H9 (cell line): ENCODE data around the gene RAB25. TPM values are rescaled to one million over a fixed set of nuclear protein-coding genes. Genes with fewer than 3 reads are reported as not detected.

Experiments
- DNase-seq: peaks from one replicate; pipeline ENCODE4 v3.0.0-alpha.2; 2017
- H2AFZ ChIP-seq: one replicate; pipeline ENCODE4 v1.6.1; 2013; ENCODE audit warnings: mild to moderate bottlenecking, low read length, control low read depth, moderate library complexity
- H2AK5ac ChIP-seq: 2 replicates; pipeline ENCODE4 v1.6.1; 2013; ENCODE audit warnings: low read length, control low read depth, mixed read lengths; ENCODE audit not compliant: insufficient read length
- H2BK120ac ChIP-seq: one replicate; pipeline ENCODE4 v1.6.1; 2013; ENCODE audit warnings: low read depth, mild to moderate bottlenecking, low read length, control low read depth, inconsistent platforms; ENCODE audit not compliant: poor library complexity, severe bottlenecking
- H2BK12ac ChIP-seq: 2 replicates; pipeline ENCODE4 v1.6.1; 2013; ENCODE audit warnings: low read length, control low read depth, mixed read lengths, low read depth; ENCODE audit not compliant: insufficient read length
- H2BK15ac ChIP-seq: 2 replicates; pipeline ENCODE4 v1.6.1; 2013; ENCODE audit warnings: low read depth, low read length, control low read depth
- H2BK20ac ChIP-seq: one replicate; pipeline ENCODE4 v1.6.1; 2013; ENCODE audit warnings: low read depth, mild to moderate bottlenecking, low read length, control low read depth, inconsistent platforms; ENCODE audit not compliant: poor library complexity, severe bottlenecking
- H2BK5ac ChIP-seq: 2 replicates; pipeline ENCODE4 v1.6.1; 2013; ENCODE audit warnings: low read length, control low read depth, mixed read lengths; ENCODE audit not compliant: insufficient read length
- H3K14ac ChIP-seq: 2 replicates; pipeline ENCODE4 v1.6.1; 2013; ENCODE audit warnings: low read length, control low read depth; ENCODE audit not compliant: insufficient read depth
- H3K18ac ChIP-seq: 2 replicates; pipeline ENCODE4 v1.6.1; 2013; ENCODE audit warnings: low read depth, mild to moderate bottlenecking, mixed read lengths, low read length, control low read depth; ENCODE audit not compliant: insufficient read length
- H3K23ac ChIP-seq: 2 replicates; pipeline ENCODE4 v1.6.1; 2013; ENCODE audit warnings: low read length, control low read depth, mixed read lengths, low read depth; ENCODE audit not compliant: insufficient read length
- H3K23me2 ChIP-seq: 2 replicates; pipeline ENCODE4 v1.6.1; 2013; ENCODE audit warnings: low read depth, mild to moderate bottlenecking, mixed read lengths, low read length, control low read depth; ENCODE audit not compliant: insufficient read length, poor library complexity, severe bottlenecking
- H3K27ac ChIP-seq: 2 replicates; pipeline ENCODE4 v1.5.1; 2013; ENCODE audit warnings: low read length, control low read depth, mixed read lengths, low read depth; ENCODE audit not compliant: insufficient read length
- H3K27me3 ChIP-seq: 2 replicates; pipeline ENCODE4 v1.6.1; 2013; ENCODE audit warnings: low read length, control low read depth, inconsistent platforms; ENCODE audit not compliant: insufficient read depth
- H3K4ac ChIP-seq: 2 replicates; pipeline ENCODE4 v1.6.1; 2013; ENCODE audit warnings: low read depth, mild to moderate bottlenecking, control low read depth, inconsistent platforms, low read length, moderate library complexity
- H3K4me1 ChIP-seq: 2 replicates; pipeline ENCODE4 v1.6.1; 2013; ENCODE audit warnings: low read length, control low read depth, inconsistent platforms; ENCODE audit not compliant: insufficient read depth
- H3K4me2 ChIP-seq: 2 replicates; pipeline ENCODE4 v1.6.1; 2013; ENCODE audit warnings: low read length, control low read depth, mixed read lengths; ENCODE audit not compliant: insufficient read length, insufficient read depth
- H3K56ac ChIP-seq: 2 replicates; pipeline ENCODE4 v1.6.1; 2013; ENCODE audit warnings: low read depth, mild to moderate bottlenecking, mixed read lengths, low read length, control low read depth; ENCODE audit not compliant: insufficient read length
- H3K79me1 ChIP-seq: 2 replicates; pipeline ENCODE4 v1.6.1; 2013; ENCODE audit warnings: low read depth, mild to moderate bottlenecking, moderate library complexity, low read length, control low read depth, inconsistent platforms; ENCODE audit not compliant: insufficient read depth, poor library complexity, severe bottlenecking
- H3K79me2 ChIP-seq: 2 replicates; pipeline ENCODE4 v1.6.1; 2013; ENCODE audit warnings: low read length, control low read depth, inconsistent platforms; ENCODE audit not compliant: insufficient read depth
- H3K9ac ChIP-seq: 2 replicates; pipeline ENCODE4 v1.6.1; 2013; ENCODE audit warnings: low read length, control low read depth, mixed read lengths; ENCODE audit not compliant: insufficient read length; ENCODE audit errors: extremely low read depth
- H3K9me3 ChIP-seq: one replicate; pipeline ENCODE4 v1.6.1; 2013; ENCODE audit warnings: low read depth, low read length, inconsistent platforms; ENCODE audit not compliant: control insufficient read depth
- H3T11ph ChIP-seq: one replicate; pipeline ENCODE4 v1.6.1; 2013; ENCODE audit warnings: mild to moderate bottlenecking, low read length, control low read depth, inconsistent platforms
- H4K20me1 ChIP-seq: one replicate; pipeline ENCODE4 v1.6.1; 2013; ENCODE audit not compliant: control insufficient read depth, insufficient read length, insufficient read depth
- H4K5ac ChIP-seq: 2 replicates; pipeline ENCODE4 v1.6.1; 2013; ENCODE audit warnings: low read depth, mild to moderate bottlenecking, mixed read lengths, low read length, control low read depth; ENCODE audit not compliant: insufficient read length
- H4K8ac ChIP-seq: replicated peaks from 2 replicates; pipeline ENCODE4 v1.6.1; 2013; ENCODE audit warnings: low read length, control low read depth, mixed read lengths, low read depth; ENCODE audit not compliant: insufficient read length
- H4K91ac ChIP-seq: 2 replicates; pipeline ENCODE4 v1.6.1; 2013; ENCODE audit warnings: low read depth, mild to moderate bottlenecking, moderate library complexity, mixed read lengths, low read length, control low read depth; ENCODE audit not compliant: insufficient read length
- H3K27ac Mint-ChIP-seq, 3 experiments: 2 replicates in 2 of 3; 3 replicates in 1 of 3; pipeline ENCODE4 v1.8.0; 2020 to 2021; ENCODE audit warnings: mixed read lengths in 3 of 3, mild to moderate bottlenecking in 1 of 3, moderate library complexity in 1 of 3
- H3K27me3 Mint-ChIP-seq: 2 replicates; pipeline ENCODE4 v1.8.0; 2021; ENCODE audit warnings: low read depth, mild to moderate bottlenecking, moderate library complexity, mixed read lengths
- H3K36me3 Mint-ChIP-seq, 3 experiments: 2 replicates in 2 of 3; 3 replicates in 1 of 3; pipeline ENCODE4 v1.8.0; 2020 to 2021; ENCODE audit warnings: low read depth in 3 of 3, mixed read lengths in 3 of 3; ENCODE audit not compliant: insufficient read depth in 1 of 3
- H3K4me1 Mint-ChIP-seq, 2 experiments: 2 replicates each; pipeline ENCODE4 v1.8.0; 2020; ENCODE audit warnings: mixed read lengths in 2 of 2
- H3K4me3 Mint-ChIP-seq, 2 experiments: 2 replicates in 1 of 2; 3 replicates in 1 of 2; pipeline ENCODE4 v1.8.0; 2020 to 2021; ENCODE audit warnings: mild to moderate bottlenecking in 2 of 2, mixed read lengths in 2 of 2, moderate library complexity in 1 of 2
- H3K9me3 Mint-ChIP-seq, 2 experiments: 2 replicates in 1 of 2; 3 replicates in 1 of 2; pipeline ENCODE4 v1.8.0; 2020; ENCODE audit warnings: mild to moderate bottlenecking in 2 of 2, mixed read lengths in 2 of 2, moderate library complexity in 1 of 2
- CTCF ChIP-seq: fragments of 200-600 bp; sonication (generic); conservative IDR thresholded peaks from 3 replicates; pipeline ENCODE4 v1.8.0; 2021; ENCODE audit warnings: antibody characterized with exemption, mild to moderate bottlenecking
- WGBS: extraction: QIAGEN DNeasy Blood & Tissue Kit; methylation state at CpG from one replicate; pipeline ENCODE4 v1.1.7; 2013; ENCODE audit warnings: missing lambda C conversion rate, low lambda C conversion rate, mixed read lengths; ENCODE audit not compliant: insufficient read length; ENCODE audit errors: extremely low coverage; 5-methylcytosine and 5-hydroxymethylcytosine counted together
- total RNA-seq: library from RNA; stranded (reverse); gene quantifications from 2 replicates; pipeline ENCODE4 v1.2.1, GENCODE V29; 2021

The RAB25 gene
- total RNA-seq, 1 experiment from 2014 or later: 43.1 TPM

GRCh38 chr1:156090138-156090839 is 29.3 kb downstream of the RAB25 start:
- H4K91ac ChIP-seq: no peak overlapping the region
- H3K9ac ChIP-seq: no peak overlapping the region
- H3K9me3 Mint-ChIP-seq: no peaks in the 10 kb centered on the region
- no peak for DNase-seq
- peaks cover 10 to 33% (median 28%) of the 10 kb centered on the region in 3 experiments; a peak in 6 of 7 replicates for H3K36me3 Mint-ChIP-seq
- H3K4me2 ChIP-seq: no peak overlapping the region
- H3K56ac ChIP-seq: no peak overlapping the region
- H3K14ac ChIP-seq: no peak overlapping the region
- H4K8ac ChIP-seq: no peak overlapping the region
- no peaks in the 10 kb centered on the region for H3K23me2 ChIP-seq
- no peak overlapping the region for H2BK20ac ChIP-seq
- H3T11ph ChIP-seq: no peak overlapping the region
- H2BK5ac ChIP-seq: no peak overlapping the region
- H2AFZ ChIP-seq: no peak overlapping the region
- H3K4me1 ChIP-seq: peaks cover 5% of the 10 kb centered on the region
- H2BK120ac ChIP-seq: no peak overlapping the region
- H3K4me1 Mint-ChIP-seq: peaks cover 35 to 41% of the 10 kb centered on the region in 2 experiments
- H3K27me3 Mint-ChIP-seq: no peaks in the 10 kb centered on the region
- no peaks in the 10 kb centered on the region for H3K79me1 ChIP-seq
- peak overlapping the region in 2 of 3 experiments; percentile 46 to 62; a peak in 4 of 7 replicates for H3K27ac Mint-ChIP-seq
- H3K27ac ChIP-seq: no peak overlapping the region
- H3K79me2 ChIP-seq: no peaks in the 10 kb centered on the region; the same call in 1 of the 2 replicates
- H4K5ac ChIP-seq: no peak overlapping the region
- TF ChIP-seq CTCF: no peak
- H2BK15ac ChIP-seq: no peak overlapping the region
- H3K4ac ChIP-seq: no peak overlapping the region
- no CpG with 5 or more reads among the region's 5 CpGs for WGBS
- H3K9me3 ChIP-seq: no peaks in the 10 kb centered on the region
- no peaks in the 10 kb centered on the region for H4K20me1 ChIP-seq
- H2BK12ac ChIP-seq: no peak overlapping the region
- no peak overlapping the region; a peak in 1 of 5 replicates for H3K4me3 Mint-ChIP-seq
- H3K18ac ChIP-seq: no peak overlapping the region
- no peaks in the 10 kb centered on the region for H3K27me3 ChIP-seq
- H3K23ac ChIP-seq: no peak overlapping the region
- H2AK5ac ChIP-seq: no peak overlapping the region
